Loucy (cell line): ENCODE results near the gene SLC35F6.

Experiments used
- H2AFZ ChIP-seq: fragments of 200-600 bp; sonication (generic); 2 replicates; pipeline ENCODE4 v1.6.0; 2016; ENCODE audit warnings: antibody characterized with exemption, mild to moderate bottlenecking, low read length, moderate library complexity
- H3F3A ChIP-seq: fragments of 200-600 bp; 2 replicates; pipeline ENCODE4 v1.6.0; 2016; ENCODE audit warnings: antibody characterized with exemption, low read depth, mild to moderate bottlenecking
- H3K27me3 ChIP-seq: fragments of 200-600 bp; sonication (generic); 2 replicates; pipeline ENCODE4 v1.6.1; 2014; ENCODE audit warnings: low read length, mild to moderate bottlenecking; ENCODE audit not compliant: insufficient read depth, poor library complexity, severe bottlenecking
- H3K36me3 ChIP-seq: fragments of 200-600 bp; sonication (generic); 2 replicates; pipeline ENCODE4 v1.6.1; 2016; ENCODE audit warnings: low read length; ENCODE audit not compliant: insufficient read depth
- H3K4me1 ChIP-seq: fragments of 200-600 bp; sonication (generic); 2 replicates; pipeline ENCODE4 v1.5.1; 2014; ENCODE audit warnings: low read length, mild to moderate bottlenecking; ENCODE audit not compliant: insufficient read depth, poor library complexity, severe bottlenecking
- H3K4me2 ChIP-seq: fragments of 200-600 bp; sonication (generic); 2 replicates; pipeline ENCODE4 v1.6.0; 2014; ENCODE audit warnings: antibody characterized with exemption, low read length, low read depth, mild to moderate bottlenecking; ENCODE audit not compliant: poor library complexity, severe bottlenecking
- H3K4me3 ChIP-seq: fragments of 200-600 bp; sonication (generic); 2 replicates; pipeline ENCODE4 v1.5.1; 2014; ENCODE audit warnings: low read length, mild to moderate bottlenecking, mixed read lengths; ENCODE audit not compliant: poor library complexity, severe bottlenecking
- H3K79me2 ChIP-seq: fragments of 200-600 bp; sonication (generic); 2 replicates; pipeline ENCODE4 v1.6.1; 2014; ENCODE audit warnings: low read length; ENCODE audit not compliant: insufficient read depth
- H3K9ac ChIP-seq: fragments of 200-600 bp; sonication (generic); 2 replicates; pipeline ENCODE4 v1.6.0; 2014; ENCODE audit warnings: mild to moderate bottlenecking, low read depth, low read length, moderate library complexity; ENCODE audit not compliant: poor library complexity, severe bottlenecking
- H3K9me2 ChIP-seq: fragments of 200-600 bp; sonication (generic); replicated peaks from 2 replicates; pipeline ENCODE4 v1.6.1; 2016; ENCODE audit warnings: low read depth, low read length, mixed read lengths
- H3K9me3 ChIP-seq: fragments of 200-600 bp; sonication (generic); 2 replicates; pipeline ENCODE4 v1.6.1; 2014; ENCODE audit warnings: mild to moderate bottlenecking, antibody characterized with exemption, low read length, low read depth; ENCODE audit not compliant: insufficient read depth
- H4K20me1 ChIP-seq: fragments of 200-600 bp; sonication (generic); 2 replicates; pipeline ENCODE4 v1.6.0; 2014; ENCODE audit warnings: antibody characterized with exemption, low read length, mild to moderate bottlenecking; ENCODE audit not compliant: insufficient read depth, poor library complexity, severe bottlenecking
- CTCF ChIP-seq: fragments of 200-600 bp; sonication (generic); conservative IDR thresholded peaks from 2 replicates; pipeline ENCODE4 v1.5.1; 2014; ENCODE audit warnings: mild to moderate bottlenecking, antibody characterized with exemption, low read length
- EZH2phosphoT487 ChIP-seq: fragments of 200-600 bp; IDR thresholded peaks from 2 replicates; pipeline ENCODE4 v1.6.1; 2018; ENCODE audit warnings: antibody characterized with exemption, mild to moderate bottlenecking, moderate library complexity, borderline replicate concordance

The SLC35F6 gene

GRCh38 chr2:26756337-26756736, 7.7 kb upstream of the SLC35F6 start:
- Histone ChIP-seq H3K9ac (no peak overlapping the region), H4K20me1 (no peaks in the 10 kb centered on the region), H3K9me2 (no peaks in the 10 kb centered on the region), H2AFZ (no peak overlapping the region), H3K4me2 (no peak overlapping the region), H3K36me3 (no peaks in the 10 kb centered on the region), H3K27me3 (no peaks in the 10 kb centered on the region), H3F3A (no peaks in the 10 kb centered on the region), H3K4me3 (no peak overlapping the region), H3K79me2 (no peaks in the 10 kb centered on the region), H3K9me3 (no peaks in the 10 kb centered on the region), H3K4me1 (no peaks in the 10 kb centered on the region)
- TF ChIP-seq EZH2phosphoT487 (no peak), CTCF (no peak)

- Histone ChIP-seq H3K4me1 (no peaks in the 10 kb centered on the region), H3K9ac (no peak overlapping the region), H2AFZ (no peak overlapping the region)
Measured at GRCh38 chr2:26757873-26758789, 6.0 kb upstream of the SLC35F6 start.

GRCh38 chr2:26758790-26759321, 5.2 kb upstream of the SLC35F6 start:
- H3K9me3 ChIP-seq = no peaks in the 10 kb centered on the region
- no peaks in the 10 kb centered on the region for H3K79me2 ChIP-seq
- H3F3A ChIP-seq = no peaks in the 10 kb centered on the region
- H4K20me1 ChIP-seq = no peaks in the 10 kb centered on the region
- H3K4me2 ChIP-seq = no peak overlapping the region
- H3K4me3 ChIP-seq = no peak overlapping the region
- no peak overlapping the region for H3K9ac ChIP-seq
- no peaks in the 10 kb centered on the region for H3K36me3 ChIP-seq
- H2AFZ ChIP-seq = no peak overlapping the region
- H3K4me1 ChIP-seq = peaks cover 1% of the 10 kb centered on the region
- no peak for TF ChIP-seq EZH2phosphoT487
- no peak for TF ChIP-seq CTCF
- H3K9me2 ChIP-seq = no peaks in the 10 kb centered on the region
- H3K27me3 ChIP-seq = no peaks in the 10 kb centered on the region

More at GRCh38 chr2:26757873-26758789, 6.0 kb upstream of the SLC35F6 start:
- Histone ChIP-seq H3K9me2 (no peaks in the 10 kb centered on the region), H3K79me2 (no peaks in the 10 kb centered on the region), H3K4me2 (no peak overlapping the region), H3F3A (no peaks in the 10 kb centered on the region), H3K36me3 (no peaks in the 10 kb centered on the region), H3K9me3 (no peaks in the 10 kb centered on the region), H3K4me3 (no peak overlapping the region), H3K27me3 (no peaks in the 10 kb centered on the region), H4K20me1 (no peaks in the 10 kb centered on the region)
- TF ChIP-seq EZH2phosphoT487 = no peak
- TF ChIP-seq CTCF = no peak
